ENCODE measurements around the gene EEF1E1.

EEF1E1 gene

GRCh38 chr6:8102122-8102958 lies at the start of gene EEF1E1:
TSS of gene EEF1E1 (minus strand) at chr6:8102548. CDS start at chr6:8102521, 27 bp downstream.
- peak; percentile 99 for DNase-seq (ENCODE audit: low read depth)

GRCh38 chr6:8149350-8149749 lies 47.0 kb upstream of the EEF1E1 start:
- DNase-seq (ENCODE audit: low read depth) = no peak

- DNase-seq (ENCODE audit: low read depth) = no peak
Observed at GRCh38 chr6:8143945-8144344, 41.6 kb upstream of the EEF1E1 start.

- no peak for DNase-seq (ENCODE audit: low read depth)
Observed at GRCh38 chr6:8139451-8139850, 37.1 kb upstream of the EEF1E1 start.

- no peak for DNase-seq (ENCODE audit: low read depth)
Observed at GRCh38 chr6:8137529-8137939, 35.2 kb upstream of the EEF1E1 start.

- DNase-seq (ENCODE audit: low read depth) = no peak
Observed at GRCh38 chr6:8135276-8135675, 32.9 kb upstream of the EEF1E1 start.

- no peak for DNase-seq (ENCODE audit: low read depth)
Observed at GRCh38 chr6:8132130-8132529, 29.8 kb upstream of the EEF1E1 start.

GRCh38 chr6:8131265-8131897 lies 29.0 kb upstream of the EEF1E1 start:
- DNase-seq (ENCODE audit: low read depth) = peak; percentile 6

GRCh38 chr6:8130399-8130798 lies 28.1 kb upstream of the EEF1E1 start:
- DNase-seq (ENCODE audit: low read depth) = no peak

- DNase-seq (ENCODE audit: low read depth) = no peak
Observed at GRCh38 chr6:8123236-8123635, 20.9 kb upstream of the EEF1E1 start.

- DNase-seq (ENCODE audit: low read depth) = no peak
Observed at GRCh38 chr6:8114956-8115355, 12.6 kb upstream of the EEF1E1 start.

GRCh38 chr6:8113131-8113654 lies 10.8 kb upstream of the EEF1E1 start:
- no peak for DNase-seq (ENCODE audit: low read depth)

GRCh38 chr6:8110725-8111124 lies 8.4 kb upstream of the EEF1E1 start:
- no peak for DNase-seq (ENCODE audit: low read depth)

- DNase-seq (ENCODE audit: low read depth) = no peak
Observed at GRCh38 chr6:8110117-8110721, 7.9 kb upstream of the EEF1E1 start.

- no peak for DNase-seq (ENCODE audit: low read depth)
Observed at GRCh38 chr6:8108759-8109539, 6.6 kb upstream of the EEF1E1 start.

- no peak for DNase-seq (ENCODE audit: low read depth)
Observed at GRCh38 chr6:8108031-8108660, 5.8 kb upstream of the EEF1E1 start.

GRCh38 chr6:8105791-8106190 lies 3.4 kb upstream of the EEF1E1 start:
- no peak for DNase-seq (ENCODE audit: low read depth)

- DNase-seq (ENCODE audit: low read depth) = no peak
Observed at GRCh38 chr6:8103726-8104125, 1.4 kb upstream of the EEF1E1 start.

- no peak for DNase-seq (ENCODE audit: low read depth)
Observed at GRCh38 chr6:8100159-8100854, 2.0 kb downstream of the EEF1E1 start.

- DNase-seq (ENCODE audit: low read depth) = no peak
Observed at GRCh38 chr6:8090650-8091049, 11.7 kb downstream of the EEF1E1 start.

- DNase-seq (ENCODE audit: low read depth) = no peak
Observed at GRCh38 chr6:8088886-8089285, 13.5 kb downstream of the EEF1E1 start.

Measured in stimulated activated CD8-positive, alpha-beta memory T cell treated with anti-CD3 and anti-CD28 coated beads, Interleukin-15, amount 100 ng/mL, for 1 hour (primary cell).